Suprapubic skin (tissue), 4 donors: Measurements from ENCODE around the gene C8B. TPM values are rescaled to one million over a fixed set of nuclear protein-coding genes. Genes with fewer than 3 reads are reported as not detected.

Experiments
- DNase-seq, 2 donors: peaks; one replicate each; pipeline ENCODE4 v3.0.0-alpha.2; 2019; ENCODE audit warnings: low spot score in 2 of 2
- H3K27ac ChIP-seq: fragments of 200-600 bp; sonication (generic); one replicate; pipeline ENCODE4 v1.5.1; 2019
- H3K27me3 ChIP-seq: fragments of 200-600 bp; sonication (generic); one replicate; pipeline ENCODE4 v1.5.1; 2019
- H3K36me3 ChIP-seq: fragments of 200-600 bp; sonication (generic); one replicate; pipeline ENCODE4 v1.5.1; 2019
- H3K4me1 ChIP-seq: fragments of 200-600 bp; sonication (generic); one replicate; pipeline ENCODE4 v1.5.1; 2019
- H3K4me3 ChIP-seq: fragments of 200-600 bp; sonication (generic); one replicate; pipeline ENCODE4 v1.5.1; 2019; ENCODE audit warnings: mild to moderate bottlenecking
- H3K9me3 ChIP-seq: fragments of 200-600 bp; sonication (generic); one replicate; pipeline ENCODE4 v1.5.1; 2019
- EP300 ChIP-seq: sonication (generic); formaldehyde crosslinking; IDR thresholded peaks from one replicate; pipeline ENCODE4 v1.6.1; 2017; ENCODE audit warnings: antibody characterized with exemption
- POLR2A ChIP-seq, 2 donors: fragments of 450-650 bp; IDR thresholded peaks; one replicate each; pipeline ENCODE4 v1.6.1; 2017; ENCODE audit warnings: antibody characterized with exemption in 2 of 2, mild to moderate bottlenecking in 2 of 2, moderate library complexity in 2 of 2
- POLR2AphosphoS5 ChIP-seq, 3 donors: sonication (generic); formaldehyde crosslinking; IDR thresholded peaks; one replicate each; pipeline ENCODE4 v1.6.1; 2017; ENCODE audit warnings: antibody characterized with exemption in 3 of 3
- WGBS: methylation state at CpG from one replicate; pipeline ENCODE4 v1.1.5; 2018; 5-methylcytosine and 5-hydroxymethylcytosine counted together
- total RNA-seq, 4 donors: library from RNA; depleted of rRNA; stranded (reverse); fragments of >200 nt; gene quantifications; one replicate each; pipeline ENCODE4 v1.1.0, GENCODE V29; 2016
- TF ChIP-seq, protein P1 (sequence below), 2 donors: fragments of 200-600 bp in 1 of 2; fragments of 450-650 bp in 1 of 2; sonication (generic) in 1 of 2; IDR thresholded peaks; one replicate each; pipeline ENCODE4 v1.5.1; 2016 to 2019; ENCODE audit warnings: antibody characterized with exemption in 2 of 2, mild to moderate bottlenecking in 1 of 2, moderate library complexity in 1 of 2

The C8B gene
- total RNA-seq, 4 donors from 2014 or later, result not detected

DNA sequence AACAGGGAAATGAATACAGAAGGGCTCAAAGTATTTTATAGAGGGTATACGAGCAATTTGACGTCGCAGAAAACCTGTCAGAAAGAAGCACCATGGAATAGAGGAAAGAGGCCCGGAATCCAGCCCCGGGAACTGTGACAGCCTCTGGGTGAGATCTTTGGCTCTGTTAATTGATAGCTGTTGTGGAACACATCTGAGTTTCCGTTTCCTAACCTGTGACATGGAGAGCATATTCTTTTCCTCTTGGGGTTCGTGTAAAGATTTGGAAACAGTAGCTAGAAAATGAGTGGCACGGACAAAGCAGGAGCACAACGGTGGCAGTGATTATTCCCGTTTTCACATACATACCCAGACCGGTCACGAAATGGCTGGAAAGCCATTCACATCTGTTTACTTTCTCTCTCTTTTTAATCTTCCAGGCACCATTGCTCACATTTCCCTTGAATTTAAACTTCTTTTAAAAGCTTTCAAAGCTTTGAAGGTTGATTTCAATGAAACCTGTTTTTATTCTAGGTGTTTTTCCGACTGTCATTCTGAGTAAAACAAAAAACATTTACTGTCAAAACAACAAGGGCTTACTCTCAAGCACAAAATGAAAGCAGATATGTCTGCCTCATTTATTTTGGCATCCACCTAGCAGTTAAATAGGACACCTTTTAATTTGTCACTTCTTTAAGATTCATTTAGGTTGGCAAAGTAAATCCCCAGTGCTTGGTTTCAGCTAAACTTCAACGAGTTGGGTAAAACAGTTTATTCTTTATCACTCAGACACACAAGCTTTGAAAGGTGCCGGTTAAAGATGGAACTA is 26.7 kb upstream of the C8B start:
- H3K27me3 ChIP-seq, result no peaks in the 10 kb centered on the region
- no peaks in the 10 kb centered on the region for H3K36me3 ChIP-seq
- no peak for DNase-seq
- no peaks in the 10 kb centered on the region for H3K4me1 ChIP-seq
- H3K4me3 ChIP-seq, result no peak overlapping the region
- 83% methylated on average over 15 of the region's 15 CpGs for WGBS
- no peaks in the 10 kb centered on the region for H3K9me3 ChIP-seq
- TF ChIP-seq EP300 (no peak), POLR2AphosphoS5 (IDR thresholded peaks at IDR 0.05) (no peak), POLR2A (IDR thresholded peaks at IDR 0.05) (no peak)
- TF ChIP-seq, protein P1, sequence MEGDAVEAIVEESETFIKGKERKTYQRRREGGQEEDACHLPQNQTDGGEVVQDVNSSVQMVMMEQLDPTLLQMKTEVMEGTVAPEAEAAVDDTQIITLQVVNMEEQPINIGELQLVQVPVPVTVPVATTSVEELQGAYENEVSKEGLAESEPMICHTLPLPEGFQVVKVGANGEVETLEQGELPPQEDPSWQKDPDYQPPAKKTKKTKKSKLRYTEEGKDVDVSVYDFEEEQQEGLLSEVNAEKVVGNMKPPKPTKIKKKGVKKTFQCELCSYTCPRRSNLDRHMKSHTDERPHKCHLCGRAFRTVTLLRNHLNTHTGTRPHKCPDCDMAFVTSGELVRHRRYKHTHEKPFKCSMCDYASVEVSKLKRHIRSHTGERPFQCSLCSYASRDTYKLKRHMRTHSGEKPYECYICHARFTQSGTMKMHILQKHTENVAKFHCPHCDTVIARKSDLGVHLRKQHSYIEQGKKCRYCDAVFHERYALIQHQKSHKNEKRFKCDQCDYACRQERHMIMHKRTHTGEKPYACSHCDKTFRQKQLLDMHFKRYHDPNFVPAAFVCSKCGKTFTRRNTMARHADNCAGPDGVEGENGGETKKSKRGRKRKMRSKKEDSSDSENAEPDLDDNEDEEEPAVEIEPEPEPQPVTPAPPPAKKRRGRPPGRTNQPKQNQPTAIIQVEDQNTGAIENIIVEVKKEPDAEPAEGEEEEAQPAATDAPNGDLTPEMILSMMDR (IDR thresholded peaks at IDR 0.05), result no peak
- H3K27ac ChIP-seq, result no peak overlapping the region

DNA sequence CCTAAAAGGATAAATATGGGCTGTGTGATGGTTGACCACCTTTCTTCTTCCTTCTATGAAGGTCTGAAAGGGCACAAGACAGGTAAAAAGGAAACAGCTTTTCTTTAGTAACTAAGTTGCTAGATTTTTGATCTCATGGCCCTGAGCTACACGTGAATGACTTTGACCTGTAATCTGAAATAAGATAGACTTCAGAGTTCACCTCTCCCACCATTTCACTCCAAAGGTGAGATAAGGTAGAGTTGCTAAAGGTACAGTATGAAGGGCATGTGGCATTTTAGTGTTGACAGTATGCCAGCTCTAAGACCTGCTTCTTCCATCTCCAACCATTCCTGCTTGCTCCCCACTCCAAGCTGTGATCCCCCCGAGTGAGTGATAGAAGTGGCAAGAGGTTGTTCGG is 25.8 kb upstream of the C8B start:
- Histone ChIP-seq H3K27ac (no peak overlapping the region), H3K9me3 (no peaks in the 10 kb centered on the region), H3K4me3 (no peak overlapping the region), H3K36me3 (no peaks in the 10 kb centered on the region), H3K27me3 (no peaks in the 10 kb centered on the region), H3K4me1 (no peaks in the 10 kb centered on the region)
- TF ChIP-seq, protein P1 (IDR thresholded peaks at IDR 0.05), result no peak
- TF ChIP-seq EP300 (no peak), POLR2A (IDR thresholded peaks at IDR 0.05) (no peak), POLR2AphosphoS5 (IDR thresholded peaks at IDR 0.05) (no peak)
- no peak for DNase-seq
- 85% methylated on average over 3 of the region's 3 CpGs for WGBS

DNA sequence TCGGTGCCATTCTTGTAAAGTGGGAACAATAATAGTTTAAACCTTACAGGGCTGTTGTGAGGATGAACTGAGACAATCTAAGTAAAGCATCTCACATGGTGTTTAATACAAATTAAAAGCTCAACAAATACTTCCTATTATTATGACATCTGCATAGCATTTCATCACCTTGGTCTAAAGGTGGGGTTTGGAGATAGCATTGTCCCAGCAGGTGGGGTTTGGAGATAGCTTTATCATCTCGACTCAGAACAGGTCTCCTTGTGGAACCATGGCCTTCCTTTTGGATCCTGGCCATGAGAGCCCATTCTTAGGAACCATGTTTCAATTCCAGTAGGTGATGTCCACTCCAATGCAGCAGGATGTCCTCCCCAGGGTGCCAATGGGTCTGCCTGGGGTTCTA is 20.6 kb upstream of the C8B start:
- DNase-seq, result no peak
- Histone ChIP-seq H3K27ac (no peak overlapping the region), H3K27me3 (peaks cover 8% of the 10 kb centered on the region), H3K4me3 (no peak overlapping the region), H3K4me1 (no peaks in the 10 kb centered on the region), H3K36me3 (no peaks in the 10 kb centered on the region), H3K9me3 (no peaks in the 10 kb centered on the region)
- TF ChIP-seq POLR2AphosphoS5 (IDR thresholded peaks at IDR 0.05) (no peak), EP300 (no peak), POLR2A (IDR thresholded peaks at IDR 0.05) (no peak)
- TF ChIP-seq, protein P1 (IDR thresholded peaks at IDR 0.05), result no peak
- 77% methylated on average over 2 of the region's 2 CpGs for WGBS

DNA sequence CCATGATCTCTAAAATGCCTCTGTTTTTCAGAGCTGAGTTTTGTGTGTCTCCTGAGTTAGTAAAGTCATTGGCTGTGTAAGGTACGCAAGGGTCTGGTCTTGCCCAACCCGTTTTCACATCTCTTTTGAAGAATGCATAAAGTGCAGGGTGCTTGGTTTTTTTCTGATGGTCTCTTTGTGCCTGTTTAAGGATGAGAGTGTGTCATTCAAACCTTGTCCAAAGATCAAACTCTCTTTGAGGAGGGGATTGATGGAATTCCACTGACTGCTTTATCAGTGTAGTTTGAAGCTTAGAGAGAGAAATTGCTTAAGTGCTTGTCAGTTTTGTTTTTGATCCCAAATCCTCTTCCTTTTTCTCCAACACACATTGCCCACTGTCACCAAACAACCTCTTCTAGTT is 20.0 kb upstream of the C8B start:
- no peaks in the 10 kb centered on the region for H3K36me3 ChIP-seq
- WGBS, result 79% methylated on average over 2 of the region's 2 CpGs
- no peaks in the 10 kb centered on the region for H3K9me3 ChIP-seq
- TF ChIP-seq EP300 (no peak), POLR2A (IDR thresholded peaks at IDR 0.05) (no peak)
- TF ChIP-seq, protein P1 (IDR thresholded peaks at IDR 0.05), result no peak
- peaks cover 8% of the 10 kb centered on the region for H3K27me3 ChIP-seq
- H3K4me3 ChIP-seq, result no peak overlapping the region
- H3K4me1 ChIP-seq, result no peaks in the 10 kb centered on the region
- H3K27ac ChIP-seq, result no peak overlapping the region
- no peak for DNase-seq

DNA sequence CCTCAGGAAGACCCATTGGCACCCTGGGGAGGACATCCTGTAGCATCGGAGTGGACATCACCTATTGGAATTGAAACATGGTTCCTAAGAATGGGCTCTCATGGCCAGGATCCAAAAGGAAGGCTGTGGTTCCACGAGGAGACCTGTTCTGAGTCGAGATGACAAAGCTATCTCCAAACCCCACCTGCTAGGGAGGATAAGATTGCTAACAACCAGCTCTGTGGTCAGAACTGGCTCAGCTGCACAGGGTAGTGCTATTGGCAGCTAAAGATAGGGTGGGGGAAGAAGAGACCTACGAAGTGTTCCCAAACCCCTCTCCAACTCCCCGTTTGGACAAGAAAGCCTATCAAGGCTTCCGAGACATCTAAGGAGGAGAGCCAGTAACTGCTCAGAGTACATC is 17.7 kb upstream of the C8B start:
- H3K36me3 ChIP-seq, result no peaks in the 10 kb centered on the region
- 72% methylated on average over 6 of the region's 6 CpGs for WGBS
- TF ChIP-seq POLR2AphosphoS5 (IDR thresholded peaks at IDR 0.05) (no peak), EP300 (no peak), POLR2A (IDR thresholded peaks at IDR 0.05) (no peak)
- TF ChIP-seq, protein P1 (IDR thresholded peaks at IDR 0.05), result no peak
- no peak overlapping the region for H3K4me3 ChIP-seq
- no peaks in the 10 kb centered on the region for H3K9me3 ChIP-seq
- H3K4me1 ChIP-seq, result no peaks in the 10 kb centered on the region
- H3K27ac ChIP-seq, result no peak overlapping the region
- peaks cover 8% of the 10 kb centered on the region for H3K27me3 ChIP-seq
- no peak for DNase-seq
